ENCODE measurements around the gene DNAI2.

The DNAI2 gene

GRCh38 chr17:74299226-74300009, 25.4 kb downstream of the DNAI2 start:
- no peak for DNase-seq (ENCODE audit: low read depth, low spot score)

GRCh38 chr17:74303305-74303704, 29.3 kb downstream of the DNAI2 start:
- no peak for DNase-seq (ENCODE audit: low read depth, low spot score)
- no peak overlapping the region for H3K27ac ChIP-seq

More at GRCh38 chr17:74299226-74300009, 25.4 kb downstream of the DNAI2 start:
- no peak overlapping the region for H3K27ac ChIP-seq

- DNase-seq (ENCODE audit: low read depth, low spot score), result no peak
- no peak overlapping the region for H3K27ac ChIP-seq
Measured at GRCh38 chr17:74304184-74304583, 30.1 kb downstream of the DNAI2 start.

GRCh38 chr17:74305865-74306654, 32.0 kb downstream of the DNAI2 start:
- DNase-seq (ENCODE audit: low read depth, low spot score), result no peak
- no peak overlapping the region for H3K27ac ChIP-seq

GRCh38 chr17:74307984-74308773, 34.1 kb downstream of the DNAI2 start:
- H3K27ac ChIP-seq, result no peak overlapping the region
- no peak for DNase-seq (ENCODE audit: low read depth, low spot score)

- H3K27ac ChIP-seq, result no peak overlapping the region
- no peak for DNase-seq (ENCODE audit: low read depth, low spot score)
Measured at GRCh38 chr17:74309902-74310301, 35.9 kb downstream of the DNAI2 start.

- H3K27ac ChIP-seq, result no peak overlapping the region
- no peak for DNase-seq (ENCODE audit: low read depth, low spot score)
Measured at GRCh38 chr17:74314877-74315276, 40.8 kb downstream of the DNAI2 start.

GRCh38 chr17:74316220-74316619, 42.2 kb downstream of the DNAI2 start:
- no peak for DNase-seq (ENCODE audit: low read depth, low spot score)
- H3K27ac ChIP-seq, result no peak overlapping the region

GRCh38 chr17:74317071-74317470, 43.0 kb downstream of the DNAI2 start:
- DNase-seq (ENCODE audit: low read depth, low spot score), result no peak
- H3K27ac ChIP-seq, result no peak overlapping the region

GRCh38 chr17:74318391-74318790, 44.4 kb downstream of the DNAI2 start:
- H3K27ac ChIP-seq, result no peak overlapping the region
- no peak for DNase-seq (ENCODE audit: low read depth, low spot score)

- DNase-seq (ENCODE audit: low read depth, low spot score), result no peak
- H3K27ac ChIP-seq, result no peak overlapping the region
Measured at GRCh38 chr17:74324521-74324920, 50.5 kb downstream of the DNAI2 start.

GRCh38 chr17:74325376-74325742, 51.3 kb downstream of the DNAI2 start:
- no peak overlapping the region for H3K27ac ChIP-seq
- no peak for DNase-seq (ENCODE audit: low read depth, low spot score)

GRCh38 chr17:74325743-74326379, 51.8 kb downstream of the DNAI2 start, which contains the start of gene KIF19:
TSS of gene KIF19 (plus strand) at chr17:74326226. CDS start at chr17:74326350, 124 bp downstream.
- no peak within 1 kb of the TSS for H3K27ac ChIP-seq
- DNase-seq (ENCODE audit: low read depth, low spot score), result no peak

- DNase-seq (ENCODE audit: low read depth, low spot score), result no peak
- H3K27ac ChIP-seq, result no peak overlapping the region
Measured at GRCh38 chr17:74326506-74326905, 52.5 kb downstream of the DNAI2 start.

GRCh38 chr17:74328487-74328886, 54.5 kb downstream of the DNAI2 start:
- H3K27ac ChIP-seq, result no peak overlapping the region
- DNase-seq (ENCODE audit: low read depth, low spot score), result no peak

GRCh38 chr17:74329378-74329777, 55.3 kb downstream of the DNAI2 start:
- H3K27ac ChIP-seq, result no peak overlapping the region
- DNase-seq (ENCODE audit: low read depth, low spot score), result no peak

- no peak for DNase-seq (ENCODE audit: low read depth, low spot score)
- no peak overlapping the region for H3K27ac ChIP-seq
Measured at GRCh38 chr17:74330446-74330845, 56.4 kb downstream of the DNAI2 start.

GRCh38 chr17:74332017-74332650, 58.1 kb downstream of the DNAI2 start:
- DNase-seq (ENCODE audit: low read depth, low spot score), result no peak
- H3K27ac ChIP-seq, result no peak overlapping the region

- DNase-seq (ENCODE audit: low read depth, low spot score), result no peak
- H3K27ac ChIP-seq, result no peak overlapping the region
Measured at GRCh38 chr17:74332763-74333283, 58.8 kb downstream of the DNAI2 start.

All from epithelial cell of prostate (primary cell).